GM23338 (cell line): ENCODE measurements around the gene ARL15.

Source experiments
- CREB1 ChIP-seq: fragments of 250-450 bp; sonication (Bioruptor Pico); IDR thresholded peaks from 2 replicates; pipeline ENCODE4 v1.5.0; 2020; ENCODE audit warnings: low read depth, mild to moderate bottlenecking, moderate library complexity
- EZH2 ChIP-seq: fragments of 200-600 bp; sonication (generic); IDR thresholded peaks from one replicate; pipeline ENCODE4 v1.8.0; 2017; ENCODE audit warnings: antibody characterized with exemption, mild to moderate bottlenecking, low read depth; ENCODE audit not compliant: unreplicated experiment
- EZH2phosphoT487 ChIP-seq: fragments of 200-600 bp; sonication (generic); IDR thresholded peaks from one replicate; pipeline ENCODE4 v1.8.1; 2018; ENCODE audit warnings: antibody characterized with exemption; ENCODE audit not compliant: unreplicated experiment
- JUNB ChIP-seq: IDR thresholded peaks from one replicate; pipeline ENCODE4 v1.6.1; 2016; ENCODE audit warnings: antibody characterized with exemption; ENCODE audit not compliant: unreplicated experiment
- POLR2AphosphoS5 ChIP-seq: IDR thresholded peaks from 2 replicates; pipeline ENCODE4 v1.6.1; 2016; ENCODE audit warnings: antibody characterized with exemption, low read depth
- ZNF114 ChIP-seq: fragments of 250-450 bp; sonication (Bioruptor Pico); IDR thresholded peaks from 2 replicates; pipeline ENCODE4 v1.5.0; 2020; ENCODE audit warnings: mild to moderate bottlenecking, moderate library complexity
- TF ChIP-seq, protein P1 (sequence below), 2 experiments: fragments of 200-600 bp in 1 of 2; sonication (generic) in 1 of 2; conservative IDR thresholded peaks; 2 replicates each; pipeline versions ENCODE4 v1.5.1 to v1.6.1; 2016 to 2017; ENCODE audit warnings: antibody characterized with exemption in 2 of 2, low read depth in 2 of 2, mild to moderate bottlenecking in 2 of 2, moderate library complexity in 1 of 2
- TF ChIP-seq, protein P2 (sequence below): IDR thresholded peaks from 2 replicates; pipeline ENCODE4 v1.6.1; 2016; ENCODE audit warnings: antibody characterized with exemption
- TF ChIP-seq, protein P3 (sequence below): IDR thresholded peaks from one replicate; pipeline ENCODE4 v1.6.1; 2018; ENCODE audit warnings: antibody characterized with exemption; ENCODE audit not compliant: unreplicated experiment

DNA sequence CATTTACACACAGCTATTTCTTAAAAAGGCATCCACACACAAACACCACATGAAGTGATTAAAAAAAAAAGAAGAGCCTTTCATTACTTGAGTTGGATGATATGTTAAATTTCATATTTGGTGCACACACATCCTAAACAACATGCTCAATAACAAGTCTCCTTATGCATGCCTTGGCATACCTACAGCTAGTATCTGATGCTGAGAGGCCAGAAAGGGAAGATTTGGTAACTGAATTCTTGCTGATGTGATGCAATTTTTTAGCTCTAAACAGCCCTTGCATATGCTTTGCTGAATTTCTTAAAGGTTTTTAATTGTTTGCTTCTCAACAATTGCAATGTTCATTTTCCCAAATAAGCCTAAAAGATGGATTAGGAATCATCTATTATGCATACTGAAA is 338.8 kb downstream of the ARL15 start:
- TF ChIP-seq, protein P1, sequence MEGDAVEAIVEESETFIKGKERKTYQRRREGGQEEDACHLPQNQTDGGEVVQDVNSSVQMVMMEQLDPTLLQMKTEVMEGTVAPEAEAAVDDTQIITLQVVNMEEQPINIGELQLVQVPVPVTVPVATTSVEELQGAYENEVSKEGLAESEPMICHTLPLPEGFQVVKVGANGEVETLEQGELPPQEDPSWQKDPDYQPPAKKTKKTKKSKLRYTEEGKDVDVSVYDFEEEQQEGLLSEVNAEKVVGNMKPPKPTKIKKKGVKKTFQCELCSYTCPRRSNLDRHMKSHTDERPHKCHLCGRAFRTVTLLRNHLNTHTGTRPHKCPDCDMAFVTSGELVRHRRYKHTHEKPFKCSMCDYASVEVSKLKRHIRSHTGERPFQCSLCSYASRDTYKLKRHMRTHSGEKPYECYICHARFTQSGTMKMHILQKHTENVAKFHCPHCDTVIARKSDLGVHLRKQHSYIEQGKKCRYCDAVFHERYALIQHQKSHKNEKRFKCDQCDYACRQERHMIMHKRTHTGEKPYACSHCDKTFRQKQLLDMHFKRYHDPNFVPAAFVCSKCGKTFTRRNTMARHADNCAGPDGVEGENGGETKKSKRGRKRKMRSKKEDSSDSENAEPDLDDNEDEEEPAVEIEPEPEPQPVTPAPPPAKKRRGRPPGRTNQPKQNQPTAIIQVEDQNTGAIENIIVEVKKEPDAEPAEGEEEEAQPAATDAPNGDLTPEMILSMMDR (conservative IDR thresholded peaks at IDR 0.05; ENCODE audit: low read depth in 2 of 2) = no peak
- TF ChIP-seq EZH2 (no peak), JUNB (no peak), EZH2phosphoT487 (no peak), POLR2AphosphoS5 (no peak), ZNF114 (CRISPR knock-in tag) (no peak), CREB1 (CRISPR knock-in tag) (no peak)
- TF ChIP-seq, protein P2, sequence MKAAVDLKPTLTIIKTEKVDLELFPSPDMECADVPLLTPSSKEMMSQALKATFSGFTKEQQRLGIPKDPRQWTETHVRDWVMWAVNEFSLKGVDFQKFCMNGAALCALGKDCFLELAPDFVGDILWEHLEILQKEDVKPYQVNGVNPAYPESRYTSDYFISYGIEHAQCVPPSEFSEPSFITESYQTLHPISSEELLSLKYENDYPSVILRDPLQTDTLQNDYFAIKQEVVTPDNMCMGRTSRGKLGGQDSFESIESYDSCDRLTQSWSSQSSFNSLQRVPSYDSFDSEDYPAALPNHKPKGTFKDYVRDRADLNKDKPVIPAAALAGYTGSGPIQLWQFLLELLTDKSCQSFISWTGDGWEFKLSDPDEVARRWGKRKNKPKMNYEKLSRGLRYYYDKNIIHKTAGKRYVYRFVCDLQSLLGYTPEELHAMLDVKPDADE = no peak
- TF ChIP-seq, protein P3, sequence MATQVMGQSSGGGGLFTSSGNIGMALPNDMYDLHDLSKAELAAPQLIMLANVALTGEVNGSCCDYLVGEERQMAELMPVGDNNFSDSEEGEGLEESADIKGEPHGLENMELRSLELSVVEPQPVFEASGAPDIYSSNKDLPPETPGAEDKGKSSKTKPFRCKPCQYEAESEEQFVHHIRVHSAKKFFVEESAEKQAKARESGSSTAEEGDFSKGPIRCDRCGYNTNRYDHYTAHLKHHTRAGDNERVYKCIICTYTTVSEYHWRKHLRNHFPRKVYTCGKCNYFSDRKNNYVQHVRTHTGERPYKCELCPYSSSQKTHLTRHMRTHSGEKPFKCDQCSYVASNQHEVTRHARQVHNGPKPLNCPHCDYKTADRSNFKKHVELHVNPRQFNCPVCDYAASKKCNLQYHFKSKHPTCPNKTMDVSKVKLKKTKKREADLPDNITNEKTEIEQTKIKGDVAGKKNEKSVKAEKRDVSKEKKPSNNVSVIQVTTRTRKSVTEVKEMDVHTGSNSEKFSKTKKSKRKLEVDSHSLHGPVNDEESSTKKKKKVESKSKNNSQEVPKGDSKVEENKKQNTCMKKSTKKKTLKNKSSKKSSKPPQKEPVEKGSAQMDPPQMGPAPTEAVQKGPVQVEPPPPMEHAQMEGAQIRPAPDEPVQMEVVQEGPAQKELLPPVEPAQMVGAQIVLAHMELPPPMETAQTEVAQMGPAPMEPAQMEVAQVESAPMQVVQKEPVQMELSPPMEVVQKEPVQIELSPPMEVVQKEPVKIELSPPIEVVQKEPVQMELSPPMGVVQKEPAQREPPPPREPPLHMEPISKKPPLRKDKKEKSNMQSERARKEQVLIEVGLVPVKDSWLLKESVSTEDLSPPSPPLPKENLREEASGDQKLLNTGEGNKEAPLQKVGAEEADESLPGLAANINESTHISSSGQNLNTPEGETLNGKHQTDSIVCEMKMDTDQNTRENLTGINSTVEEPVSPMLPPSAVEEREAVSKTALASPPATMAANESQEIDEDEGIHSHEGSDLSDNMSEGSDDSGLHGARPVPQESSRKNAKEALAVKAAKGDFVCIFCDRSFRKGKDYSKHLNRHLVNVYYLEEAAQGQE = no peak
